ENCODE measurements around the gene LTB4R.
"Not testable (repeated sequence)": the region's sequence is repeated elsewhere in the genome, so short reads cannot be mapped to it uniquely, and the experiment has no call there.

LTB4R gene

GRCh38 chr14:24325041-24325530, 13.8 kb downstream of the LTB4R start:
- DNase-seq = no peak

GRCh38 chr14:24325963-24326362, 14.7 kb downstream of the LTB4R start:
- DNase-seq = no peak

DNA sequence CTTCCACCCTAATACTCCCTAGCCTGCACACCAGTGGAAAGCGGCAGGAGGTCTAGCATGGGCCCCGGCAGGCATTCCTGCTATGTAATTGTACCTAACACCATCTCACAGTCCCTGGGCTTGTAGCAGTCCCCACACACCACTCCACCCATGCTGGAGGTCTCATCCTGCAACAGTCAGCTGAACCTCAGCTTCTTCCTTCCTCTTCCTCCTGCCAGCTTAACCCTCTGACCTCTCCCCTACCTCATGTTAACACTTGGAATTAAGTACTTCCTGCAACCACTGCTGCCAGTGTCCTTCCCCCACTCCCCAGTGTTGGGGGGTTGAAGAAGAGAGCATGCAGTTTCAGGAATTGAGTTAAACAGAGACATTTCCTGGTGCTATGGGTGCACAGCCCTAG, 16.0 kb downstream of the LTB4R start:
- no peak for DNase-seq

GRCh38 chr14:24327914-24328313, 16.6 kb downstream of the LTB4R start:
- DNase-seq = not testable (repeated sequence)

GRCh38 chr14:24329073-24329663, 17.9 kb downstream of the LTB4R start:
- no peak for DNase-seq

- DNase-seq = no peak
These were observed 18.4 kb downstream of the LTB4R start for GRCh38 chr14:24329736-24330135.

DNA sequence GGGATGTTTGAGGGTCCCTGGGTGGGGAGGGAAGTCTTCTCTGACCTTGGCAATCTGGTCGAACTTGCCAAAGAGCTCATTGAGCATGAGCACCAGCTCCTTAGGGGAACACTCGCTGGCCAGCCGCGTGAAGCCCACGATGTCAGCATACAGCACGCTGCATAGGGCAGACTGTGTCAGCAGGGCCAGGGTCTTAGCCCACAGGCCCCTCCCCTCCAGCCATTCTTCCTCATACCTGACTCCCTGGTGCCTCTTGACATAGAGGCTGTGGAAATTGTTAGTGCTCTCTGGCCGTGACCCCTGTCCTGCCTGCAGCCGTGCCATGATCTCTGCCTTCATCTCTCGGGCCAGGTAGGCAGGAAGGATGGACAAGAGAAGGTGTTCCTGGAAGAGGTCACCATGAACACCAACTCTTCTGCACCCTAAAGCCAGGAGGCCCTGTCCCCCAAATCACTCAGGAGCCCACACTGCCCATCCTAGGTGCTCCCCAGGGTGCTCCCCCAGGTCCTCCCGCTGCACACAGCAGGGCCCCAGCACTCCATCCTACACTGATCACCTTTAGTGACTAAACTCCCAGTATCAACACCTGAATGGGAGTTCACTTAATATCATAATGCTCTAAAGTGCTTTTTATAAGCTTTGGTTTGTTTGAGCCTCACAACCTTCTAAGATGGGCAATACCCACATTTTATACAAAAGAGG, 19.8 kb downstream of the LTB4R start:
- DNase-seq = no peak

DNA sequence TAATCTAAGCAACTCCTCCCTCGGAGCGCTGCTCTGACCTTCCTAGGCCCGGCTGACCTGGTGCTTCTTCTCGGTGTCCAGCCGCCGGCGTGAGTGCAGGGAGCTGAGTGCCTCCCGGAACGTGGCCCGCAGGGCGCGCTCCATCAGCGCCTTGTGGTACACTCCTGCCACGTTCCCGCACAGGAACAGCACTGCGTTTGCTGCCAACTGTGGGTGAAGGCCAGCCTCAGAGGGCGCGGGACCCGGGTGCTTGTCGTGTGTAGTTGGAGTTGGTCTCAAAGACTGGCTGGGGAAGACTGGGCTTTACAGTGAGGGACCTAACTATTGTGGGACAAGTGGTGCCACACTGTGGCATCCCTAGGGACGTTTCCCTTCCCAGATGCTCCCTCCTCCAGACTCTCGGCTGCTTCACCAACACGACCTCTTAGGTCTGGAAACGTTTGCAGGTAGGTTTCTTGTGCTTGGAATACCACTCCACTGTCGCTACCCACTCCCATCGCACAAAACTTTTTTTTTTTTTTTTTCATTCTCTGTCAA, 20.5 kb downstream of the LTB4R start:
- no peak for DNase-seq

GRCh38 chr14:24332268-24332993, 21.1 kb downstream of the LTB4R start:
- DNase-seq = peak; percentile 50

DNA sequence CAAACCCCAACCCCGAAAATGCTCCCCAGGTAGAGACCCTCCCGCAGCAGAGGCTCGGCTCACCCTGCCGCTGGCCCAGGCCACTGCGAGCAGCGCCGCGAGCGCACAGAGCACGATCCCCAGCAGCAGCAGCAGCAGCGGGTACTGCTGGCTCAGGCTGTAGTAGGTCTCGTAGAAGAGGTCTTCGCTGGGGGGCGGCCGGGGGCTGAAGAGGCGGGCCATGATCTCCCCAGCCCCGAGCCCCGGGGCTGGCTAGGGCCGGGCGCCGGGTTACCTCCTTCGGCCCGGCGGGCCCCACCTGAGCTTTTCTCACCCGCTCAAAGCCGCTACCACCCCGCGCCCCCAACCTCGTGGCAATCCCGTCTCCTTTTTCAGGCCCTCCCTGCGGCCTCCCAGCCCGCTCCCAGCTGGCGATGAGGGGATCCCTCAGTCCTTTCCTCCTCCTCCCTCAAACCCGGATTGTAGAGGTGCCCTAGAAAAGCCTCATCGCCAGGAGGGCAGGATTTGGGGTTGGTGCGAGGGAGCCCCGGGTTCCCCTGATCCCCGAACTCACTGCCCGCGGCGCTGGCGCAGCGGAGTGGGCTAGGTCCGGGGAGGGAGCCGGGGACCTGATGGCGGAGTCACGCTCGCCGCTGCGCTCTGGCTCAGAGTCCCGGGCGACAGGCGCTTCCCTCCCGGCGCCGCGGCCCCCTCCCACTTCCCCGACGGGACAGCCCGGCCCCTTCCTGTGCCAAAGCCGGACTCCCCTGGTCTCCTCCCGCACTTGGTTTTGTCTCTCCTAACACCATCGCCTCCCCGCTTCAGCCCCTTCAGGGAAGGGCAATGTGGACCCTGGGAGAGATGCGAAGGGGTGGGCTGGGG, 23.4 kb downstream of the LTB4R start, which contains the start of gene ADCY4:
Gene ADCY4, minus strand, starts transcription at position 641 of the 861 bp plus-strand sequence. Its CDS starts 419 bp downstream, at position 222.
- no peak for DNase-seq

- DNase-seq = no peak
These were observed 24.3 kb downstream of the LTB4R start for GRCh38 chr14:24335461-24336171.

DNA sequence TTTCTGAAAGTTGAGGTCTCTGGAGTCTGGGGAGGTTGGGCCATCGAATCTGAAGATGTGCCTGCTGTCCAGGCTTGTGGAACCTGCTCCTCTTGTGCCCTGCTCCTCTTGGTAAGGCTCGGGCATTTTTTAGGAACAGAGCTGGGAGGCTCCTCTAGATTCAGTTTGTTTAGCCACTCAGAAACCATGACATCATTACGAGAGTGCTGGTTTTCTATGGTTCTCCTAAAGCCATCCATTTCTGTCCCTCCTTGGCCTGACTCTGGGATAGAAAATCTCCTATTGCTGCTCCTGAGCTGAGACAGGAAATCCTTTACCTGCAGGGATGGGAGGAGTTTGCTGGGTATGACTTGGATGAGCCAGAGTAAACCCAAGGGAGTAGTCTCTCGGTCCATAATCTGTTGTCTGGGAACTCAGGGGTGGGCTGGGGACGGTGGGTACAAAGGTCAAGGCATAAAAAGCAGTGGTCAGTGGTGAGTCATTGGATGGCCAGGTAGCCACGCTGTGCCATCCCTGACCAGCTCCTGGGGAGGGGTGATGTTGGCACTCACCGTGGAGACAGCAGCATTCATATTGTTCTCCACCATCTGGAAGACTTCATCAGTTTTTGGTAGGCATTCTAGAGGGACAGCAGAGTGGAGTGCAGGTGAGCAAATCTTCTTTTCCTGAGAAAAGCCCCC, 26.0 kb downstream of the LTB4R start:
- DNase-seq = no peak

DNA sequence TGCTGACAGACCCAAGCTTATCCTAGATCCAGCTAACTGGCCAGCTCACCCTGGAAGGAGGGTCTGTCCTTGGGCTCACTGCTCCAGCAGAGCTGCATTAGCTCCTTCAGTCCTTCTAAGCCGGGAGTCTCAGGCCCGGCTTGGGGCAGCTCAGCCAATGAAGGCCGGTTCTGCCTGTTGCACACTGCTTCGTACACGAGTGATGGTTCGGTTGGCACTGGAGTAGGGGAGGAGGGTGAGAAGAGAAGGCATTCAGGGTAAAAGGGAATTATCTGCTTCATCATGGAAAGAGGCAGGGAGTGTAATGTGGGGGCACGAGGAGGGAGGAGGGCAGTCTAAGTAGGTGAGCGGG, 26.5 kb downstream of the LTB4R start:
- no peak for DNase-seq

GRCh38 chr14:24338843-24339242, 27.5 kb downstream of the LTB4R start:
- no peak for DNase-seq

DNA sequence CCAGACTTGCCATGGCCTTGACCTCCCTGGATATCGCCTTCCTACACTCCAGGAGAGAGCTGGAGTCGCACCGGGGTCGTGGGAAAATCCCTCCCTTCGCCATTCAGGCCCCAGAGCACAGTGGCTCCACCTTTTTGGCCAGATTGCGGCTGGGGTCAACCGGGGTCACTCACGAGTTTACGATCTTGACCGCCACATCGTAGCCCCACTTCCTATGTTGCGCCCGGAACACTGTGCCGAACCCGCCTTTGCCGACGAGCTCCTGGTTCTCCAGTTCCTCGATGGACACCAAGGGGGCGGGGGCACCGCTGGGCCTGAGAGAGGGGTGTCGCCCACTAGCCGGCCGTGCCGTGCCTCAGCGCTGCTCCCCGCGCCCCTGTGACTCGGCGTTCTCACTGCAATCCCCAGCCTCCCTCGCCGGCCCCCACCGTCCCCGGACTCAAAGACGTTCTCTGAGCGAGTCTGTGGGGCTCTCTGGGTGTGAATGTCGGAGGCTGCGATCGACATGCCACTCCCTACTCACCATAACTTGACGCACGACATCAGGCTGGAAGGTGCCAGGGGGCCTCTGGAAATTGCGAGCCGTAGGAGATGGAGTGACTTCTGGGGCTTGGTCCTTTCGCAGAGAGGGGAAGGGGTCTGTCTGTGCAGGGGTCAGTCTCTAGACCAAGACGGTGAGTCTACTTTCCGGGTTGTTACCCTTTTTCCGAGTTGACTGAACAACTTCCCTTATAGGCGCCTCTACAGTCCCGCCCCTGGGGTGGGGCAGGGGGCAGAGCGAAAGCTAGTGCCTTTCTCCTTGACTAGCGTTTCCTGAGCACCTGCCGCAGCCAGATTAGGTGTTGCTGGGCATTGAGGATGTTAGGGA, 28.2 kb downstream of the LTB4R start, which contains the start of gene RIPK3:
Gene RIPK3, minus strand, starts transcription at position 708 of the 868 bp plus-strand sequence. Its CDS starts 165 bp downstream, at position 543.
- no peak for DNase-seq

DNA sequence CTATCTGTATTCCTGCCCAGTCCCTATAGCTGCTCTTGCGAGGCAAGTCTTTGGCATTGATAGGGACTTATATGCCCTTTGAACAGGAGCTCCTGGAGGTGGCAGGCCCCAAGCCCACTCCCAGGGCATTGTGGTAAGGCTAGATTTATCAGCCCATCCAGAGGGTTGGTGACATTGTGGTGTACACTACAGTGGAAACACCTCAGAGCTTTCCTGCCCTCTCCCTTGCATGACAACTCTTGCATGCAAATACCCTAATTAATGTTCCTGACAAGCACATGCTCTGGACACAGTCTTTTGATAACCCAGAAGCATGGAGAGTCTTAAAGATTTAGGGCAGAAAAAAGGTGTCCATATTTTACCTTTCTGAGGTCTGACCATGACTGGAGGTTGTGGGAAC, 29.3 kb downstream of the LTB4R start:
- DNase-seq = no peak

DNA sequence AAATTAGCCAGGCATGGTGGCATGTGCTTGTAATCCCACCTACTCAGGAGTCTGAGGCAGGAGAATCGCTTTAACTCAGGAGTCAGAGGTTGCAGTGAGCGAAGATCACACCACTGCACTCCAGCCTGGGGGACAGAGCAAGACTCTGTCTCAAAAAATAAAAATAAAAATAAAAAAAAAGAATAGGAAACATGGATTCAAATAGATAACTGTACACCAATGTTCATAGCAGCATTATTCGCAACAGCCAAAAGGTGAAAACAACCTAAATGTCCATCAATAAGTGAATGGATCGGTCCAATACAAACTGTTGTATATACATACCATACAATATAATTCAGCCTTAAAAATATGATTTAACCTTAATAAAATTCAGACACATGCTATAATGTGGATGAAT, 31.6 kb downstream of the LTB4R start:
- no peak for DNase-seq

DNA sequence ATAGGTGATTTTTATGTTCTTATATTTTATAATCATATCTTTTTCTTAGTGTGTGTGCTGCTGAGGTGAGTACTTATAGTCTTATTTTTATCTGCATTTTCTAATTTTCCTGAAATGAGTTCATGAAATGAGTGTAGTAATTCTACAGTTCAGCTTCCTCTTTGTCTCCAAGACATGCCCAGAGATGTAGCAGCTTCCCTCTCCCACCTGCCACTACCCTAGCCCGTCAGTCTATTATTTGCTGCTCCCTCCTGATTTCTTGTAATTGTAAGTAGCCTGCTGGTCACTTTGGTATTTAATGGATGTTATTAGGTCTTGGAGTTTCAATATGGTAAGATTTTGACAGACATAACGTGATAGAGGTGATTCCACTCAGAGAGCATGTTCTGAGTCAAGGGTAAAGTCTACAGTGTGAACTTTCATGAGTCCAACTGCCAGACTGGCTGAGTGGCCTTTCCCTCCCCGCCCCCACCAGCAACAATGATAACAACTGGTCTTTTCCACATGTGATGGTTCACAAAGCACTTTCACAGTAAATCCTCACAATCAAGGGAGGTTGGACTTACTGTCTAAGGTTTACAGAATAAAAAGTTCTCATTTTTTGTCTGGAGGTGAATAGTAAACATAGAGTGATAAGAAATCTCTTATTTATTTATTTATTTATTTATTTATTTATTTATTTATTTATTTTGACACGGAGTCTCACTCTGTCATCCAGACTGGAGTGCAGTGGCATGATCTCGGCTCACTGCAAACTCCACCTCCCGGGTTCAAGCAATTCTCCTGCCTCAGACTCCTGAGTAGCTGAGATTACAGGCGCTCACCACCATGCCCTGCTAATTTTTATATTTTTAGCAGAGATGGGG, 32.7 kb downstream of the LTB4R start:
- DNase-seq = no peak

- DNase-seq = no peak
These were observed 35.8 kb downstream of the LTB4R start for GRCh38 chr14:24347134-24347533.

Measured in fibroblast of upper back skin (primary cell).